Stimulated activated naive B cell treated with anti-CD40 and anti-IgM and Interleukin-4, amounts not matched to agents 10 μg/mL and 1 μg/mL and 100 μg/mL, for 72 hours (primary cell): ENCODE measurements around the gene RASGRP3.

Experiments used
- ATAC-seq, 2 donors: fragments of 150-1000 bp; cut with Tn5 transposase; replicated peaks; 2 replicates each; pipeline ENCODE4 v1.10.0; 2021; ENCODE audit warnings: moderate library complexity in 1 of 2
- DNase-seq: peaks from one replicate; pipeline ENCODE4 v3.0.0; 2021
- H3K27ac Mint-ChIP-seq: one replicate; pipeline ENCODE4 v1.8.0; 2022; ENCODE audit warnings: mild to moderate bottlenecking, mixed read lengths
- H3K27me3 Mint-ChIP-seq, 2 donors: one replicate each; pipeline ENCODE4 v1.8.0; 2022; ENCODE audit warnings: mixed read lengths in 2 of 2
- H3K36me3 Mint-ChIP-seq, 2 donors: one replicate each; pipeline ENCODE4 v1.8.0; 2022; ENCODE audit warnings: mixed read lengths in 2 of 2, mild to moderate bottlenecking in 1 of 2
- H3K4me1 Mint-ChIP-seq, 2 donors: one replicate each; pipeline ENCODE4 v1.8.0; 2022; ENCODE audit warnings: mixed read lengths in 2 of 2, mild to moderate bottlenecking in 1 of 2
- H3K4me3 Mint-ChIP-seq, 2 donors: one replicate each; pipeline ENCODE4 v1.8.0; 2022; ENCODE audit warnings: mild to moderate bottlenecking in 2 of 2, mixed read lengths in 2 of 2, moderate library complexity in 1 of 2
- H3K9me3 Mint-ChIP-seq, 2 donors: one replicate each; pipeline ENCODE4 v1.8.0; 2022; ENCODE audit warnings: mixed read lengths in 2 of 2, mild to moderate bottlenecking in 1 of 2

The RASGRP3 gene

DNA sequence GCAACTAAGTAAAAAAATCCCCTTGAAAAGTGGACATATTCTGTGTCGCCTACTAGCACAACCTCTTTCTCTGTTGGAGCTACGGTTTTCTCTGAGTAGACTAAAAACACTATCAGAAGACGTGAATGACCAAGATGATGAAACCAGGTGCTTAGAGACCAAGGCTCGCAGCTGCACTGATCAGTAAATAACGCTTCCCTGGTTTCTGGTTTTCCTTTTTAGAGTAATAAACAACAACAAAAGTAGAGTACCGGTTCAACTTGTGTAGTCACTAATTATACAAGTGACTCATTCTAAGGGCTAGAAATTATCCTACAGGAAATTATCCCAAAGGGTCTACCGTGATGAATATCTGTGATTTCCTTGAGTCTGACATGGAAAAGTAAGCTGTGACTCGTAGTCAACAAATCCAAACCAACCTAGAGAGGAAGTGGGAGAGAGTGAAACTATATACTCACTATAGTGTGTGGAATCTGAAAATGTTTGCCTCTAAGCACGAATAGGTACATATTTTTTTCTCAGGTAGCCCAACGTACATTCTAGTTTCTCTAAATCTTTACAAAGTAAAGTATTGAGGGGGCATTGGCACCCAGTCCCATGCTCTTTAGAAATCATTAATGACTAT, 17.8 kb downstream of the RASGRP3 start:
- Mint-ChIP-seq H3K4me1 (peaks cover 56 to 81% of the 10 kb centered on the region in 2 donors), H3K27me3 (no peaks in the 10 kb centered on the region), H3K36me3 (peaks cover 25 to 34% of the 10 kb centered on the region in 2 donors), H3K9me3 (peaks cover 0 to 1% of the 10 kb centered on the region in 2 donors), H3K4me3 (peak overlapping the region; percentile 51 to 65), H3K27ac (peak overlapping the region; percentile 95)
- DNase-seq (no peak), ATAC-seq (peak; percentile 53 to 57)

- H3K4me3 Mint-ChIP-seq = peak overlapping the region; percentile 26 to 64
- ATAC-seq (no peak), DNase-seq (no peak)
- H3K9me3 Mint-ChIP-seq = peaks cover 4 to 5% of the 10 kb centered on the region in 2 donors
- H3K27ac Mint-ChIP-seq = peak overlapping the region; percentile 92
- H3K36me3 Mint-ChIP-seq = peaks cover 33 to 36% of the 10 kb centered on the region in 2 donors
- H3K4me1 Mint-ChIP-seq = peaks cover 60 to 83% of the 10 kb centered on the region in 2 donors
- H3K27me3 Mint-ChIP-seq = no peaks in the 10 kb centered on the region
Observed at GRCh38 chr2:33494877-33495641, 18.6 kb downstream of the RASGRP3 start.

DNA sequence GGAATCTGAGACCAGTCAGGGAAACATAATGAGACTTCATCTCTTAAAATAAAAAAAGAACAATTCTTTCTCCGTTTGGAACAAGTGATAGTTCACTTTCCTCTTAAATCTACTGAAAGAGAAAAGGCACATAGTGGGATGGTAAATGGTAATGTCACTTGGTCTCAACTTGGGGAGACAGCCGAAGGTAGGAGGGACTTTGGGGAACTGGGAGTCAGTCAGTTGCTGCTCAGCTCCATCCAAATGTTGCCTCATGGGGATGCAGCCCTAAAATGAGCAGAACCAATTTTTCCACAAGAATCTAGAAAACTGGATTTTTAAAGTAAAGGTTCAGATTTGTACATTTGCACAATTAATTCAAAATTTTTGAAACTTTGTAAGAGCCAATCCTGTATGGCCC, 19.2 kb downstream of the RASGRP3 start:
- Mint-ChIP-seq H3K36me3 (peaks cover 35 to 37% of the 10 kb centered on the region in 2 donors), H3K27me3 (no peaks in the 10 kb centered on the region), H3K4me1 (peaks cover 58 to 82% of the 10 kb centered on the region in 2 donors), H3K9me3 (peaks cover 8 to 9% of the 10 kb centered on the region in 2 donors), H3K27ac (peak overlapping the region; percentile 92), H3K4me3 (peak overlapping the region; percentile 26 to 64)
- ATAC-seq (no peak), DNase-seq (no peak)

DNA sequence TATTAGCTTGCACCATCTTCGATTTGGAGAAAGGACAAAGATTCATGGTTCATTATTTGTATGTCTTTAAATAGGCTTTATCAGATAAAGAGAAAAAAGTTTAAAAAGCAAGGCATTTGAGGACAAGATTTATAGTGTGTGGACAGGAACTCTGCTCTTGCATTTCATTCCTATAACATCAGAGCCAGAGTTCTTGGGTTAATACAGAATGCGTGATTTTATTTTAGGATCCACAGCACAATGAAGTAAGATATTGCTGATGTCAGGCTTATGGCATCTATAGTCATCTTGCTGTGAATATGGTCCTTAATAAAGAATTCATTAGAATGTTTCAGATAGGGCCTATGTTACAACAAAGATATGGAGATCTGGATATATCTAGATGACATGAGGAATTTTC, 19.7 kb downstream of the RASGRP3 start:
- Mint-ChIP-seq H3K4me1 (peaks cover 58 to 83% of the 10 kb centered on the region in 2 donors), H3K27ac (peak overlapping the region; percentile 92), H3K27me3 (no peaks in the 10 kb centered on the region), H3K9me3 (peaks cover 8 to 9% of the 10 kb centered on the region in 2 donors), H3K4me3 (peak overlapping the region; percentile 68 to 71), H3K36me3 (peaks cover 35 to 37% of the 10 kb centered on the region in 2 donors)
- ATAC-seq (no peak), DNase-seq (no peak)

- peak overlapping the region; percentile 68 to 71 for H3K4me3 Mint-ChIP-seq
- peaks cover 57 to 85% of the 10 kb centered on the region in 2 donors for H3K4me1 Mint-ChIP-seq
Observed at GRCh38 chr2:33496726-33497125, 20.3 kb downstream of the RASGRP3 start.

DNA sequence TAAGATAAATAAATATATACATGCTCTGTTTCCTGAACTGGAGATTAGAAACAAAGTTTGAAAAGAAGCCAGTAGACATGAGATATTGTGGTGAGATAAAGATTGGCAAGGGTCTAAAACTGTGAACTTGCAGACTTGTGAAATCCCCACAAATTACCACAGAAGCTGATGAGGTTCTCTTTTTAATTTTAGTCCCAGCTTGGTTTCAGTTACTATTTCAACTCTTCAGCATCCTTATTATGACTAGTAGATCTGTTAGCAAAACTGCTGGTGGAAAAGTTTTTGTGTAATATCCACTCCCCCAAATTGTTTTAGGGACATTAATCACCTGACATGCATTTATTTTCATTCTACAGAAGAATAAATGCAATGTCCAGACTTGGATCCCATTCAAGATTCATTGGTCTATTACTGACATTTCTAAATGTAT, 20.8 kb downstream of the RASGRP3 start:
- peaks cover 59 to 85% of the 10 kb centered on the region in 2 donors for H3K4me1 Mint-ChIP-seq
- DNase-seq = no peak
- H3K27me3 Mint-ChIP-seq = no peaks in the 10 kb centered on the region
- peak overlapping the region; percentile 59 to 62 for H3K4me3 Mint-ChIP-seq
- peaks cover 14% of the 10 kb centered on the region in 2 donors for H3K9me3 Mint-ChIP-seq
- peak overlapping the region; percentile 86 for H3K27ac Mint-ChIP-seq
- H3K36me3 Mint-ChIP-seq = peaks cover 38 to 39% of the 10 kb centered on the region in 2 donors
- peak; percentile 75 to 81 for ATAC-seq

More at GRCh38 chr2:33496726-33497125, 20.3 kb downstream of the RASGRP3 start:
- peaks cover 36 to 39% of the 10 kb centered on the region in 2 donors for H3K36me3 Mint-ChIP-seq
- DNase-seq (no peak), ATAC-seq (no peak)
- peak overlapping the region; percentile 92 for H3K27ac Mint-ChIP-seq
- no peaks in the 10 kb centered on the region for H3K27me3 Mint-ChIP-seq
- H3K9me3 Mint-ChIP-seq = peaks cover 11% of the 10 kb centered on the region in 2 donors

- Mint-ChIP-seq H3K36me3 (peaks cover 38% of the 10 kb centered on the region in 2 donors), H3K27me3 (no peaks in the 10 kb centered on the region), H3K4me1 (peaks cover 53 to 86% of the 10 kb centered on the region in 2 donors), H3K27ac (peak overlapping the region; percentile 87), H3K4me3 (peak overlapping the region; percentile 59 to 72), H3K9me3 (peaks cover 14 to 17% of the 10 kb centered on the region in 2 donors)
- DNase-seq (no peak), ATAC-seq (peak in 1 of 2 donors; percentile 24)
Observed at GRCh38 chr2:33498291-33498956, 22.0 kb downstream of the RASGRP3 start.

- DNase-seq (no peak), ATAC-seq (no peak)
- H3K4me3 Mint-ChIP-seq = peak overlapping the region; percentile 30 to 41
- peaks cover 47 to 85% of the 10 kb centered on the region in 2 donors for H3K4me1 Mint-ChIP-seq
- no peaks in the 10 kb centered on the region for H3K27me3 Mint-ChIP-seq
- H3K36me3 Mint-ChIP-seq = peaks cover 42 to 47% of the 10 kb centered on the region in 2 donors
- H3K9me3 Mint-ChIP-seq = peaks cover 14 to 17% of the 10 kb centered on the region in 2 donors
- peak overlapping the region; percentile 75 for H3K27ac Mint-ChIP-seq
Observed at GRCh38 chr2:33500177-33500576, 23.7 kb downstream of the RASGRP3 start.

DNA sequence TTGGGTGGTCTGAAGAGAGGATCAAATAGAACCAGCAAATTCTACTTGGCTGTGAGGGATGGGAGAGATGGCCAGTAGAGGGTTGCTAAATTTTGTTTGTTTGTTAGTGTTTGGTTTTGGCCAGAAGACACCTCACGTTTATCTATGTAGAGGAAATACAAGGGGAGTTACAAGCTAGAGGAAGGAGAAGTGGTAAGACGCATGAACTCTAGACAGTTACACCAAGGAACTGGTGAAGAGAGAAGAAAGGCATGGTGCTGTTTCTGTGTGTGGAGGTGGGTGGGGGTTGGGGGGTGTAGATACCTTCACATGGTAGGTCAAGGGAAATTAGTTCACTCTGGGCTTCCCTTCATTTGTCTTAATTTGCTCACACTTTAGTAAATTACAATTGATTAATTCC, 25.6 kb downstream of the RASGRP3 start:
- Mint-ChIP-seq H3K27ac (peak overlapping the region; percentile 89), H3K9me3 (peaks cover 14 to 18% of the 10 kb centered on the region in 2 donors), H3K27me3 (no peaks in the 10 kb centered on the region), H3K4me3 (peak overlapping the region; percentile 0 to 31), H3K36me3 (peaks cover 42 to 47% of the 10 kb centered on the region in 2 donors), H3K4me1 (peaks cover 38 to 76% of the 10 kb centered on the region in 2 donors)
- no peak for DNase-seq
- ATAC-seq = peak; percentile 52 to 54

GRCh38 chr2:33503002-33503401, 26.6 kb downstream of the RASGRP3 start:
- peaks cover 41 to 81% of the 10 kb centered on the region in 2 donors for H3K4me1 Mint-ChIP-seq
- H3K9me3 Mint-ChIP-seq = peaks cover 14 to 21% of the 10 kb centered on the region in 2 donors
- H3K36me3 Mint-ChIP-seq = peaks cover 51 to 56% of the 10 kb centered on the region in 2 donors
- H3K4me3 Mint-ChIP-seq = peak overlapping the region; percentile 51 to 53
- no peak for DNase-seq
- no peaks in the 10 kb centered on the region for H3K27me3 Mint-ChIP-seq
- peak overlapping the region; percentile 52 for H3K27ac Mint-ChIP-seq
- ATAC-seq = no peak

DNA sequence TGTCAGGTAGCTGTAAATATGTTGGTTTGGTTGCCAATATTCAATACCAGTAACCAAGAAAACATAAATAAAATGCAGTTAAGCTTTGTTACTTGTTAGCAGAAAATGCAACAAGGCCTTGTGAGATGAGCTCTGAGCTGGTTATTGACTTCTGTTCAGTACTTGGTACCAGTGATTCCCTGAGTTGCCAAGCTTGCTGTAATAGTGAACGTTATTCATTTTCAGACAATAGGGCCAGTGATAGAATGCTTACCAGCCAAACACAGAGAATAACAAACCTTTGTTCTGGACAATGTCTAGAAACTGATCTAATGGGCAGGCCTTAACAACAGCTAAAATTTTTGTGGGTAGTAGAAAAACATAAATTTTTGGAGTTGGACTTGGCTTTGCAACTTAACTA, 29.5 kb downstream of the RASGRP3 start:
- ATAC-seq = no peak
- H3K27ac Mint-ChIP-seq = no peak overlapping the region
- H3K4me1 Mint-ChIP-seq = peaks cover 41 to 83% of the 10 kb centered on the region in 2 donors

DNA sequence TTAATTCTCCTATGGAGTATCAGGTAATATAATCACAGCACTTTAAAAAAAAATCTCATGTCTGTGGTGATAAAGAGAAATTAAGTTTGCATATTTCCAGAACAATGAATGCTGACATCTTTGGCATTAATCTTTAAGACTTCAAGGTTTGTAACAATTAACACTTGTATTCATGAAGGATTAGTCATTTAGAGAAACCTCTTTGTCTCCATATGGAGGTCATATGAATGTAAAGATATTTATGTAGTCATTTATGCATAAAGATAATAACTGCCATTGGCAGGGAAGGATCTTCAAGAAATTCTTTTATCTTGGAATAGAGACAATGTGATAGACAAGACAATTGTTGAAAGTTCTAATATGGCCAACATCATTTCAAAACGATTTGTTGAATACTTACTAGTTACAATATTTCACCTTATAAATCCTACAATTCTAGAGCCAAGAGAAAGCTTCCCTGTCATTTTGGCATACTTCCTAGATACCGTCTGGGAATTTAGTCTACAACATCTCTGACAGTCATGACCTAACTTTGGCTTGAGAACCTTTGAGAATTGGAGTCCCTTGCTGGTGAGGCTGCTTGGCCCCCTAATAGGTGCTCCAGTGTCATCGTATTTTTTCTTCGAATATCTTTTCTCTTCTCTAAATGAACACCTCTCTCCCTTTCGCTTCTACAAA, 33.6 kb downstream of the RASGRP3 start:
- peak overlapping the region; percentile 20 for H3K27ac Mint-ChIP-seq
- H3K4me3 Mint-ChIP-seq = no peak overlapping the region
- ATAC-seq (no peak), DNase-seq (no peak)
- no peaks in the 10 kb centered on the region for H3K27me3 Mint-ChIP-seq
- peaks cover 26 to 54% of the 10 kb centered on the region in 2 donors for H3K4me1 Mint-ChIP-seq
- H3K36me3 Mint-ChIP-seq = peaks cover 23 to 50% of the 10 kb centered on the region in 2 donors
- peaks cover 0 to 4% of the 10 kb centered on the region in 2 donors for H3K9me3 Mint-ChIP-seq

More for the DNA sequence above, 29.5 kb downstream of the RASGRP3 start:
- H3K4me3 Mint-ChIP-seq = no peak overlapping the region
- peaks cover 6 to 13% of the 10 kb centered on the region in 2 donors for H3K9me3 Mint-ChIP-seq
- no peak for DNase-seq
- H3K36me3 Mint-ChIP-seq = peaks cover 47 to 58% of the 10 kb centered on the region in 2 donors
- no peaks in the 10 kb centered on the region for H3K27me3 Mint-ChIP-seq

DNA sequence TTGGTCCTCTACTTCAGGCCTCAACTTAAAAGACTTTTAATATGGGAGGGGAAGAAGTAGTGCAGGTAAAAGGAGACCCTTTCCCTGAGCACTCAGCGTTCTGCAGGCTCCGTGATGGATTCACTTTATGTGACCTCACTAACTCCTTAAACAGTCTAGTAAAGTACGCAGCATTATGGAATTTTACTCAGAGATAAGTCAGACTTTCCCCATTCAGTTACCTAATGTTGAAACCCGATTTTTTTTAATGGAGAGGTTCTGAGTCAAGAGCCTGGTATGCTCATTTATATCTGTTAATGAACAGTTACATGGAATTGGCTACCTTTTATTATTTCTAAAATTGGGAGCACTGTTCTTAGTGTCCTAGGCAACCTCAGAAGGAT, 34.1 kb downstream of the RASGRP3 start:
- H3K4me3 Mint-ChIP-seq = no peak overlapping the region
- ATAC-seq = no peak
- H3K27me3 Mint-ChIP-seq = no peaks in the 10 kb centered on the region

More for the DNA sequence above, 34.1 kb downstream of the RASGRP3 start:
- Mint-ChIP-seq H3K9me3 (peaks cover 0 to 4% of the 10 kb centered on the region in 2 donors), H3K27ac (peak overlapping the region; percentile 20), H3K4me1 (peaks cover 29 to 53% of the 10 kb centered on the region in 2 donors), H3K36me3 (peaks cover 28 to 54% of the 10 kb centered on the region in 2 donors)
- DNase-seq = no peak
